ENCODE measurements around the gene MS4A7. TPM values are rescaled to one million over a fixed set of nuclear protein-coding genes. Genes with fewer than 3 reads are reported as not detected.

MS4A7 gene
- total and polyA plus RNA-seq, 2 experiments from 2014 or later = not detected

DNA sequence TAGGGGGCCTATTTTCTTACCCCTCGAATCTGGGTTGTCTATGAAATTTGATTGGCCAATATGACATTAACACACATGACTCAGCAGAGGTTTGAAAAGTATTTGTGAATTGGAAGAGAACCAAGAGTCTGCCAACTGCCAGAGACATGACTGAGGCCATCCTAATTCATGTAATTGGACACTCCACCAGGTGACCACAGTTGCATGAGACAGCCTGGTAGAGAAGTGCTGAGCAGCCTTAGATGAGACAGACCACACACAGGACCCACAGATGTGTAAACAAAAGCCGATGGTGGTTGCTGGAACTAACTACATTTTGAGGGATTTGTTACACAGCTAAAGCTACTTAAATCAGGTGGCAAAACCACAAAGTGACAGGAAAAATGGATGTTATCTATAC lies 50.2 kb downstream of the MS4A7 start:
- no peak overlapping the region for H3K27ac ChIP-seq
- H3K36me3 ChIP-seq = no peaks in the 10 kb centered on the region
- TF ChIP-seq, protein P1, sequence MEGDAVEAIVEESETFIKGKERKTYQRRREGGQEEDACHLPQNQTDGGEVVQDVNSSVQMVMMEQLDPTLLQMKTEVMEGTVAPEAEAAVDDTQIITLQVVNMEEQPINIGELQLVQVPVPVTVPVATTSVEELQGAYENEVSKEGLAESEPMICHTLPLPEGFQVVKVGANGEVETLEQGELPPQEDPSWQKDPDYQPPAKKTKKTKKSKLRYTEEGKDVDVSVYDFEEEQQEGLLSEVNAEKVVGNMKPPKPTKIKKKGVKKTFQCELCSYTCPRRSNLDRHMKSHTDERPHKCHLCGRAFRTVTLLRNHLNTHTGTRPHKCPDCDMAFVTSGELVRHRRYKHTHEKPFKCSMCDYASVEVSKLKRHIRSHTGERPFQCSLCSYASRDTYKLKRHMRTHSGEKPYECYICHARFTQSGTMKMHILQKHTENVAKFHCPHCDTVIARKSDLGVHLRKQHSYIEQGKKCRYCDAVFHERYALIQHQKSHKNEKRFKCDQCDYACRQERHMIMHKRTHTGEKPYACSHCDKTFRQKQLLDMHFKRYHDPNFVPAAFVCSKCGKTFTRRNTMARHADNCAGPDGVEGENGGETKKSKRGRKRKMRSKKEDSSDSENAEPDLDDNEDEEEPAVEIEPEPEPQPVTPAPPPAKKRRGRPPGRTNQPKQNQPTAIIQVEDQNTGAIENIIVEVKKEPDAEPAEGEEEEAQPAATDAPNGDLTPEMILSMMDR (IDR thresholded peaks at IDR 0.05; ENCODE audit: low read depth, low read length) = no peak
- no peaks in the 10 kb centered on the region for H3K27me3 ChIP-seq
- no peak overlapping the region for H3K4me3 ChIP-seq
- no peak for DNase-seq (ENCODE audit: low read depth in 1 of 2, low spot score in 1 of 2)
- no peaks in the 10 kb centered on the region for H3K4me1 ChIP-seq (ENCODE audit: low read depth)
- no peaks in the 10 kb centered on the region for H3K9me3 ChIP-seq (ENCODE audit: low read depth)

DNA sequence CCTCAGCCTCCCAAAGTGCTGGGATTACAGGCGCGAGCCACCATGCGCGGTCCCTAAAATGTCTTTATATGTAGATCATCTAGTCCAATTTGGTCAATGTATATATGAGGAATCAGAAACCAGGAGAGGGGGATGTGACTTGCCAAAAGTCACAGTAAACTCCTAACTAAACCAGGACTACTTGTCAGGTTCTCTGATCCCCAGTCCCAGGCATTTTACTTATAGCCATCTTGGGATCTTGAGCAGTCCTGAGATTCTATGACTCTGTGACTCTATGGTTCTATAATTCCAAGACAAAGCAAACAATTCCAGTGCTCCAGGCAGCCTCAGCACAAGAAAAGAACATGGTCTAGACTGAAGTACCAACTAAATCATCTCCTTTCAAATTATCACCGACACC lies 50.9 kb downstream of the MS4A7 start, which contains the start of gene MS4A5:
Gene MS4A5 (plus strand): TSS at position 301 of the 400 bp plus-strand sequence. CDS start 103 bp downstream, outside the sequence.
- TF ChIP-seq, protein P1 (IDR thresholded peaks at IDR 0.05; ENCODE audit: low read depth, low read length) = no peak
- Histone ChIP-seq H3K27ac (no peak within 1 kb of the TSS), H3K4me3 (no peak within 1 kb of the TSS), H3K4me1 (ENCODE audit: low read depth) (no peaks in the 10 kb centered on the region), H3K36me3 (no peaks in the 10 kb centered on the region), H3K9me3 (ENCODE audit: low read depth) (no peaks in the 10 kb centered on the region), H3K27me3 (no peaks in the 10 kb centered on the region)
- no peak for DNase-seq (ENCODE audit: low read depth in 1 of 2, low spot score in 1 of 2)

DNA sequence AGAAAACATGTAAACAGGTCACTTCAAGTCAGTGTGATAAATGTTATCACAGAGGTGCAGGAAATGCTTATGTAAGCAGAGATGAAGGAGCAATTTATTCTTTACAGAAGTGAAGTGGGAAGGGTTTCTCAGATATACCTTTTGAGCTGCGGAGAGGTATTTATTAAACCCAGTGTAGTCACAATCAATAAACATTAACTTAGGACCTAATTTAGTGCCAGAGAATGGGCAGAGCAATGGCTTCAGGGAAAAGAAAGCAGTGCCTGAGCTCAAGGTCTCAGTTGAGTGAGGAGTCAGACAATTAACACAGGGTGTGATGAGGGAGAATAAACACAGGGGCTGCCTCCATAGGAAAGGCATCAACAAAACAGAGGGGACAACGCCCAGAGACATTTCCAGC lies 52.9 kb downstream of the MS4A7 start:
- no peak overlapping the region for H3K27ac ChIP-seq
- no peak overlapping the region for H3K4me3 ChIP-seq
- H3K36me3 ChIP-seq = no peaks in the 10 kb centered on the region
- no peak for DNase-seq (ENCODE audit: low read depth in 1 of 2, low spot score in 1 of 2)
- H3K9me3 ChIP-seq (ENCODE audit: low read depth) = no peaks in the 10 kb centered on the region
- TF ChIP-seq, protein P1 (IDR thresholded peaks at IDR 0.05; ENCODE audit: low read depth, low read length) = no peak
- H3K27me3 ChIP-seq = no peaks in the 10 kb centered on the region
- no peaks in the 10 kb centered on the region for H3K4me1 ChIP-seq (ENCODE audit: low read depth)

DNA sequence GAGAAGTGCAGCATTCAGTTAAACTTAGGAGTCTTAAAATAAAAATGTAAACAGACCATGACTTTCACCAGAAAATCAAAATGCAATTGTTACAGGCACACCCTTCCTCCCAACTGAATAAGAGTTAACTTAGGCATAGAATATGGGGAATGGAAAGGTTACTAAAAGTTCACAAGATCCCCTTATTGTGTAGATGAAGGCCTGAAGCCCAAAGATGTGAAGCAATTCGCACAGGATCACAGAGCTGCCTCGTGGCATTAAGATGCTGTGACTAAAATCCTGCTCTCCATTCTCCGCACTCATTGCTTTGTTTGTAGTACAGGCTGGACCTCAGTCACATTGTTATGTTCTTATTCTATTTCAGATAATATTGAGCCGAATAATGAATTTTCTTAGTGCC lies 55.1 kb downstream of the MS4A7 start:
- no peak for DNase-seq (ENCODE audit: low read depth in 1 of 2, low spot score in 1 of 2)
- H3K9me3 ChIP-seq (ENCODE audit: low read depth) = no peaks in the 10 kb centered on the region
- no peaks in the 10 kb centered on the region for H3K36me3 ChIP-seq
- no peak overlapping the region for H3K4me3 ChIP-seq
- H3K4me1 ChIP-seq (ENCODE audit: low read depth) = no peaks in the 10 kb centered on the region
- H3K27ac ChIP-seq = no peak overlapping the region
- TF ChIP-seq, protein P1 (IDR thresholded peaks at IDR 0.05; ENCODE audit: low read depth, low read length) = no peak
- H3K27me3 ChIP-seq = no peaks in the 10 kb centered on the region

Other genes with a start within 250 kb of the MS4A7 start
- gene MS4A6A, start 195.4 kb upstream of the MS4A7 start, total RNA-seq = 0.83 TPM in 1 of 2 replicates, not detected in the other
- gene MS4A6A, start 195.4 kb upstream of the MS4A7 start, polyA plus RNA-seq = not detected in 2 replicates
- not detected in 2 replicates for gene MS4A4E, start 135.4 kb upstream of the MS4A7 start, total RNA-seq
- not detected in 2 replicates for gene MS4A4E, start 135.4 kb upstream of the MS4A7 start, polyA plus RNA-seq
- not detected in 2 replicates for gene MS4A4A, start 97.9 kb upstream of the MS4A7 start, total RNA-seq
- not detected in 2 replicates for gene MS4A4A, start 97.9 kb upstream of the MS4A7 start, polyA plus RNA-seq
- gene MS4A6E, start 51.3 kb upstream of the MS4A7 start, total RNA-seq = not detected in 2 replicates
- gene MS4A6E, start 51.3 kb upstream of the MS4A7 start, polyA plus RNA-seq = not detected in 2 replicates
- not detected in 2 replicates for gene MS4A14, start 17.9 kb downstream of the MS4A7 start, total RNA-seq
- not detected in 2 replicates for gene MS4A14, start 17.9 kb downstream of the MS4A7 start, polyA plus RNA-seq
- gene MS4A5, start 51.0 kb downstream of the MS4A7 start, total RNA-seq = not detected in 2 replicates
- gene MS4A5, start 51.0 kb downstream of the MS4A7 start, polyA plus RNA-seq = not detected in 2 replicates
- not detected in 2 replicates for gene MS4A1, start 77.3 kb downstream of the MS4A7 start, total RNA-seq
- 0.27 TPM in 1 of 2 replicates, not detected in the other for gene MS4A1, start 77.3 kb downstream of the MS4A7 start, polyA plus RNA-seq
- not detected in 2 replicates for gene MS4A12, start 114.2 kb downstream of the MS4A7 start, total RNA-seq
- gene MS4A12, start 114.2 kb downstream of the MS4A7 start, polyA plus RNA-seq = not detected in 2 replicates
- gene MS4A13, start 136.9 kb downstream of the MS4A7 start, total RNA-seq = not detected in 2 replicates
- not detected in 2 replicates for gene MS4A13, start 136.9 kb downstream of the MS4A7 start, polyA plus RNA-seq

Measured in cardiac muscle cell (in vitro differentiated cells and primary cell).